ENCODE data around the gene ARID1B.

ARID1B gene

GRCh38 chr6:157162766-157163433, 385.7 kb downstream of the ARID1B start:
- Histone ChIP-seq H3K27ac (no peak overlapping the region), H3K27me3 (no peaks in the 10 kb centered on the region), H3K9me3 (no peaks in the 10 kb centered on the region), H3K36me3 (peaks cover 12% of the 10 kb centered on the region), H3K4me1 (ENCODE audit: control insufficient read depth in 1 of 2, insufficient read depth in 1 of 2, low read depth in 1 of 2, low read length in 1 of 2) (no peaks in the 10 kb centered on the region), H3K4me3 (ENCODE audit: low read depth in 1 of 2, low read length in 1 of 2) (no peak overlapping the region)
- TF ChIP-seq, protein P1, sequence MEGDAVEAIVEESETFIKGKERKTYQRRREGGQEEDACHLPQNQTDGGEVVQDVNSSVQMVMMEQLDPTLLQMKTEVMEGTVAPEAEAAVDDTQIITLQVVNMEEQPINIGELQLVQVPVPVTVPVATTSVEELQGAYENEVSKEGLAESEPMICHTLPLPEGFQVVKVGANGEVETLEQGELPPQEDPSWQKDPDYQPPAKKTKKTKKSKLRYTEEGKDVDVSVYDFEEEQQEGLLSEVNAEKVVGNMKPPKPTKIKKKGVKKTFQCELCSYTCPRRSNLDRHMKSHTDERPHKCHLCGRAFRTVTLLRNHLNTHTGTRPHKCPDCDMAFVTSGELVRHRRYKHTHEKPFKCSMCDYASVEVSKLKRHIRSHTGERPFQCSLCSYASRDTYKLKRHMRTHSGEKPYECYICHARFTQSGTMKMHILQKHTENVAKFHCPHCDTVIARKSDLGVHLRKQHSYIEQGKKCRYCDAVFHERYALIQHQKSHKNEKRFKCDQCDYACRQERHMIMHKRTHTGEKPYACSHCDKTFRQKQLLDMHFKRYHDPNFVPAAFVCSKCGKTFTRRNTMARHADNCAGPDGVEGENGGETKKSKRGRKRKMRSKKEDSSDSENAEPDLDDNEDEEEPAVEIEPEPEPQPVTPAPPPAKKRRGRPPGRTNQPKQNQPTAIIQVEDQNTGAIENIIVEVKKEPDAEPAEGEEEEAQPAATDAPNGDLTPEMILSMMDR (IDR thresholded peaks at IDR 0.05), result no peak

DNA sequence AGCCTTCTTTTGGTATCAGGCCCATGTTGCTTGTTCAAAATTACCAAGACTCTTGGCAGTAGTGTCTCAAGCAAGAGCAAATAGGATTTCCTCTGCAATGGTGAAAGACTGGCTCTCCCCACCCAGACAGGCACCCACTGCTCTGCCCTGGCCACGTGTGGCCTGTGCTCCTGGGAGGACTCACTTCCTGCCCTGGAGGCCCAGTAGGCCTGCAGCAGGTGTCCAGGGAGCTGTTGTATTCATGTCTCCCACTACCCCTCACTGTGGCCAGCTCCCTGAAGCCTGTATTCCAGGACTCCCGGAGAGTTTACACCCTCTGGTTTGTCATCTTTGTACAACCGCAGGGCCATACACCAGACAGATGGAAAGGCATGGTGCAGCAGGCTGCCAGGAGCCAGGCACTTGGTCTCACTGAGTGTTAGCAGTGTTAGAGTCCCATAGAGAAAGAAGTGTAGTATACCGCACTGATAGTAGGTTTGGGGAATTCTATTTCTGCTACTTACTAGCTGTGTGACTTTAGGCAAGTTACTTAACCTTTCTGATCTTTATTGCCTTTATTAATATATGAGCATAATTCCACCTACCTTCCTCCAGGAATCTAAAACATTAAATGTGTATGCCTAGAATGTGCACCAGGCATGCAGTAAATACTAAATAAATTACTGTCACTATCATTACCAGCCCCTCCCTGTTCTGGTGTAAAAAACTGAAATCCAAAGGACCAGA, 386.4 kb downstream of the ARID1B start:
- H3K9me3 ChIP-seq, result no peaks in the 10 kb centered on the region
- no peak overlapping the region for H3K4me3 ChIP-seq (ENCODE audit: low read depth in 1 of 2, low read length in 1 of 2)
- TF ChIP-seq, protein P1 (IDR thresholded peaks at IDR 0.05), result no peak
- H3K4me1 ChIP-seq (ENCODE audit: control insufficient read depth in 1 of 2, insufficient read depth in 1 of 2, low read depth in 1 of 2, low read length in 1 of 2), result no peaks in the 10 kb centered on the region
- H3K27me3 ChIP-seq, result no peaks in the 10 kb centered on the region
- H3K36me3 ChIP-seq, result peaks cover 19% of the 10 kb centered on the region
- H3K27ac ChIP-seq, result no peak overlapping the region

GRCh38 chr6:157164972-157165371, 387.8 kb downstream of the ARID1B start:
- Histone ChIP-seq H3K27me3 (no peaks in the 10 kb centered on the region), H3K9me3 (no peaks in the 10 kb centered on the region), H3K27ac (no peak overlapping the region), H3K4me1 (ENCODE audit: control insufficient read depth in 1 of 2, insufficient read depth in 1 of 2, low read depth in 1 of 2, low read length in 1 of 2) (no peaks in the 10 kb centered on the region), H3K4me3 (ENCODE audit: low read depth in 1 of 2, low read length in 1 of 2) (no peak overlapping the region), H3K36me3 (peaks cover 30% of the 10 kb centered on the region)
- TF ChIP-seq, protein P1 (IDR thresholded peaks at IDR 0.05), result no peak

DNA sequence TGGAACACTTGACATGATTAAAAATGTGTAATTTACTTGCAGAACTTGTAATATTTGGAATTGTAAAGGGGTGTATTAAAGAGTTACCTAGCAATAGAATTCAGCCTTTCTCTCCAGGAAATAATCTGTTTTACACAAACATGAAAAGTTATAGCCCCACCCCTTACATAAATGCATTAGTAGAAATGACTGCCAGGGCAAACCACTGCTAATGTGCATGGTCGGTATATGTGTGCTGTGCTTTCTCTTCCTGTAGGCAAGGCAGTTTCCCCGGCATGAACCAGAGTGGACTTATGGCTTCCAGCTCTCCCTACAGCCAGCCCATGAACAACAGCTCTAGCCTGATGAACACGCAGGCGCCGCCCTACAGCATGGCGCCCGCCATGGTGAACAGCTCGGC, 389.6 kb downstream of the ARID1B start:
- Histone ChIP-seq H3K27me3 (no peaks in the 10 kb centered on the region), H3K36me3 (peaks cover 30% of the 10 kb centered on the region), H3K27ac (no peak overlapping the region), H3K4me1 (ENCODE audit: control insufficient read depth in 1 of 2, insufficient read depth in 1 of 2, low read depth in 1 of 2, low read length in 1 of 2) (no peaks in the 10 kb centered on the region), H3K9me3 (no peaks in the 10 kb centered on the region), H3K4me3 (ENCODE audit: low read depth in 1 of 2, low read length in 1 of 2) (no peak overlapping the region)
- TF ChIP-seq, protein P1 (IDR thresholded peaks at IDR 0.05), result no peak

- TF ChIP-seq, protein P1 (IDR thresholded peaks at IDR 0.05), result no peak
Observed at GRCh38 chr6:157167837-157168236, 390.7 kb downstream of the ARID1B start.

More at GRCh38 chr6:157167837-157168236, 390.7 kb downstream of the ARID1B start:
- H3K27me3 ChIP-seq, result no peaks in the 10 kb centered on the region
- peaks cover 30% of the 10 kb centered on the region for H3K36me3 ChIP-seq
- H3K27ac ChIP-seq, result no peak overlapping the region
- no peaks in the 10 kb centered on the region for H3K9me3 ChIP-seq
- H3K4me1 ChIP-seq (ENCODE audit: control insufficient read depth in 1 of 2, insufficient read depth in 1 of 2, low read depth in 1 of 2, low read length in 1 of 2), result no peaks in the 10 kb centered on the region
- H3K4me3 ChIP-seq (ENCODE audit: low read depth in 1 of 2, low read length in 1 of 2), result no peak overlapping the region

Measured in neutrophil (primary cell).